GM12801 (cell line): ENCODE results near the gene POLG.

Source experiments
- CTCF ChIP-seq: IDR thresholded peaks from one replicate; pipeline ENCODE4 v1.5.1; 2011; ENCODE audit warnings: control low read depth; ENCODE audit not compliant: insufficient read length; ENCODE audit errors: extremely low read depth

POLG gene

DNA sequence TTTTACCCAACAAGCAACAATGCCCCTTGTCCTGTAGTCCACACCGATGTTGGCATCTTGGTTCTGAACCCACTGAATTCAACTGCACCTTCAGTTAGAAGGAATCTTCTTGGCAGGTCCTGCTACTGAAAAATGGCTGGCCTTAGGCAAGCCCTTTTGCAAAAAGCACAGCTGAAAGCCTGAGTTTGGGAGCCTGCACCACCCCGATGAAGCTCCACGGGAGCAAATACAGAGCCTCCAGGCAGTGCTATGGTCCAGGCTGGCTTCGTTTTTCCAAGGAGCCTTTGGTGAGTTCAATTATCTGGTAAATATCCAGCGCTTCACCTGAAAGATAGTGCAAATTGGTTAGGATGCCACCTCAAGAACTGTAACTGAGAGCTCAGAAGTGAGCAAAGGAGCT is 18.1 kb downstream of the POLG start:
- TF ChIP-seq CTCF = no peak

GRCh38 chr15:89315375-89315929 is 19.2 kb downstream of the POLG start:
- TF ChIP-seq CTCF = no peak

- TF ChIP-seq CTCF = no peak
Measured at GRCh38 chr15:89309993-89310392, 24.6 kb downstream of the POLG start.

DNA sequence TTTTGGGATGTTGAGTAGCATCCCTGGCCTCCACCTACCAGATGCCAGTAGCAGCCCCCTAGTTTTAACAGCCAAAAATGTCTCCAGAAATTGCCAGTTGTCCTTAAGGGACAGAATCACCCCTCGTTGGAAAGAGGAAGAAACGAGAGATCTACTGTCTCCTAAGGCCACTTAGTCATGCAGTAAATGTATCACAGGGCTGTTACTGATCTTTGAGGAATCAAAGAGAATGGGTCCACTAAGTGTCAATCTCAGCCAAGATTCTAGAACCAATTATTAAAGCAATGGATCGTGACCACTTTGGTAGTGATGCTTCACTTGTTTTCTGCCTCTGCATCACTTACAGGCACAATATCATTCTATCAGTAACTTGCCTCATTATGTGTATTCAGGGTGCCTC is 26.4 kb downstream of the POLG start:
- TF ChIP-seq CTCF = no peak

DNA sequence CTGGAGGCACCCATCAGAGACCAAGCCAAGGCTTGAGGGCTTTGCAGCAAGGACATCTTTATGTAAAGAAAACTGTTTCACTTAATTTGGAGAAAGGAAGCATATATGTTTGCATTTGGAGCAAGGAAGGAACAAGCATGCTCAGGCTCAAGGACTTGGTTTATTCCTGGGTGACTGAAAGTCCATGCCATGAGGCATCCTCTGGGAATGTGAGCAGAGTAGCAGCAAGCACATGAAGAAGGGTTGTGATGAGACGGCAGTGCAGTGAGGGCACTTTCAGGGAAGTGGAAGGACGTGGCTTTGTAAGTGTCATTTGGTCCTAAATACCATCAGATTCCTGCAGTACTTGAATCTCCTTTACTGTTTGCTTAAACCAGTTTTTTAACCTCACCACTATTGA is 26.8 kb downstream of the POLG start:
- no peak for TF ChIP-seq CTCF

GRCh38 chr15:89307046-89307587 is 27.5 kb downstream of the POLG start:
- no peak for TF ChIP-seq CTCF

GRCh38 chr15:89305395-89305794 is 29.2 kb downstream of the POLG start:
- TF ChIP-seq CTCF = no peak

DNA sequence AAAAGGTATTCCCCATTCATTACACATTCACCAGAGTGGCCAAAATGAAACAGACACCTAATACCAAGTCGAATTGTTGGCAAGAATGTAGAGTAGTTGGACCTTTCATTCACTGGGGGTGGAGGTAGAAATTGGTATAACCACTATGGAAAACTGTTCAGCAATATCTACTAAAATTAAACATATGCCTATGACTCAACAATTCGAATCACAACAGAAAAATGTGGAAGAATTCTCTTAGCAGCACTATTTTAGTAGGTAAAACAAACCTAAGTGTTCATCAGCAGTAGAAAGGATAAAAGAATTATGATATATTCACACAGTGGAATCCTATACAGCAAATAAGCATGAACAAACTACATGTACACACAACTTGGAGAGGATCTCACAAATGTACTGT is 30.6 kb downstream of the POLG start:
- TF ChIP-seq CTCF = no peak
